A673 (cell line): ENCODE data around the gene NECTIN3.

Experiments
- EZH2 ChIP-seq: fragments of 200-600 bp; sonication (generic); IDR thresholded peaks from 2 replicates; pipeline ENCODE4 v1.6.1; 2017; ENCODE audit warnings: borderline replicate concordance, low read depth, mild to moderate bottlenecking, mixed read lengths, antibody characterized with exemption, low read length; ENCODE audit not compliant: poor library complexity, severe bottlenecking
- TF ChIP-seq, protein P1 (sequence below): fragments of 300-800, 200-600 bp; sonication (generic); conservative IDR thresholded peaks from 2 replicates; pipeline ENCODE4 v1.5.1; 2017; ENCODE audit warnings: low read depth, mild to moderate bottlenecking, antibody characterized with exemption, low read length, moderate library complexity, mixed read lengths

DNA sequence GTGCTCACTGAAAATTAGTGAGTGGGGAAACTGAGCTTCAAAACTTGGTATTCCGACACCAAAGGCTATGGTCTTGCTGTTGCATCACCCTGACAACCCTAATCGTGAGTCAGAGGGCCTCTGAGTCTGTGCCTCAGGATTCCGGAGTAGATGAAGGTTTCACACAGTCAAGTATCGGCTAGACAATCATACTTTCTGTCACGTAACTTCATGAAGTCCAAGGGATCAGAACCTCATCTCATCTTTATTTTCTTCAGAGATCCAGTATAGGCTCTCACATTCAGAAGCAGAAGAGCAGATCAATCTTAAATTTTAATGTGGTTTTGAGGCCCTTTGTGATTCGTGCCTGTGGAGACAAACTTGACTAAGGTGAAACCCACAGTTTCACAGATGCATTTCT is 26.1 kb upstream of the NECTIN3 start:
- TF ChIP-seq, protein P1, sequence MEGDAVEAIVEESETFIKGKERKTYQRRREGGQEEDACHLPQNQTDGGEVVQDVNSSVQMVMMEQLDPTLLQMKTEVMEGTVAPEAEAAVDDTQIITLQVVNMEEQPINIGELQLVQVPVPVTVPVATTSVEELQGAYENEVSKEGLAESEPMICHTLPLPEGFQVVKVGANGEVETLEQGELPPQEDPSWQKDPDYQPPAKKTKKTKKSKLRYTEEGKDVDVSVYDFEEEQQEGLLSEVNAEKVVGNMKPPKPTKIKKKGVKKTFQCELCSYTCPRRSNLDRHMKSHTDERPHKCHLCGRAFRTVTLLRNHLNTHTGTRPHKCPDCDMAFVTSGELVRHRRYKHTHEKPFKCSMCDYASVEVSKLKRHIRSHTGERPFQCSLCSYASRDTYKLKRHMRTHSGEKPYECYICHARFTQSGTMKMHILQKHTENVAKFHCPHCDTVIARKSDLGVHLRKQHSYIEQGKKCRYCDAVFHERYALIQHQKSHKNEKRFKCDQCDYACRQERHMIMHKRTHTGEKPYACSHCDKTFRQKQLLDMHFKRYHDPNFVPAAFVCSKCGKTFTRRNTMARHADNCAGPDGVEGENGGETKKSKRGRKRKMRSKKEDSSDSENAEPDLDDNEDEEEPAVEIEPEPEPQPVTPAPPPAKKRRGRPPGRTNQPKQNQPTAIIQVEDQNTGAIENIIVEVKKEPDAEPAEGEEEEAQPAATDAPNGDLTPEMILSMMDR = no peak
- TF ChIP-seq EZH2 = no peak
